Astrocyte of the cerebellum (primary cell): ENCODE data around the gene PTPRM.

ENCODE experiments used
- DNase-seq: peaks from one replicate; pipeline ENCODE4 v3.0.0-alpha.2; 2011; ENCODE audit warnings: low read depth
- H3K4me3 ChIP-seq: 2 replicates; pipeline ENCODE4 v1.5.1; 2011; ENCODE audit warnings: mild to moderate bottlenecking, low read depth, low read length, moderate library complexity
- in situ Hi-C: cut with HindIII; loops from 2 replicates; pipeline ENCODE4 v1.10.0; 2017; ENCODE audit warnings: low sequenced_read_pairs
- TF ChIP-seq, protein P1 (sequence below): IDR thresholded peaks from 2 replicates; pipeline ENCODE4 v1.5.1; 2012; ENCODE audit warnings: low read length, low read depth, moderate library complexity, mild to moderate bottlenecking; ENCODE audit errors: missing control alignments

PTPRM gene

DNA sequence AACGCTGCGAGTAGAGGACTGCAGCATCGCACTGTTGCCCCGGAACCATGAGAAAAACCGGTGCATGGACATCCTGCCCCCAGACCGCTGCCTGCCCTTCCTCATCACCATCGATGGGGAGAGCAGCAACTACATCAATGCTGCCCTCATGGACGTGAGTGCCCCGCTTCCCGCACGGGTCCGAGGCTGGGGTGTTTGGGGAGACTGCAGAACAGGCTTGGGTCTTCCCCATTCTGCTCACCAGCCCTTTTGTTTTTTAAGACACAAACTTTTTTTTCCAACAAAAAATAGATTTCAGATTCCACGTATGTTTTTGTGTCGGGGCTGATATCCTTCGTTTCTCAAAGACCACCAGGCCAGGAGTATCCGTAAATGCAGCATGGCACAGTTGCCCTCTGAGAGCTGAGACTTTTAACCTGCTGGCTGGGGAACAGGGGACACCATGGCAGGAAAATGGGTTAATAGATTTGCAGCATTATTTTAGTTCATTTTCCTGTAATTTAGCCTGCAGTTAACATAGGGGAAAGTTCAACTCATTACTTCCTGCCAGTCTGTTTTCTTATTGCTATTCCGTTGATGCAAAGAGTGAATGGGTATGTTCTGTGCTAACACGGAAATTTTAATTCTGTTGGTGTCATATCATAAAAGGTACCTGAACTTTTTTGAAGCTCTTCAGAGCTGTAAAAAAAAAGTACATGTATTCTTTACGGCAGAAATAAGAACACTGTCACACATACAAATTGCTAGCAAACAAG is 812.2 kb downstream of the PTPRM start:
- in situ Hi-C loops: no loop called here
- DNase-seq: no peak
- no peak overlapping the region for H3K4me3 ChIP-seq
- TF ChIP-seq, protein P1, sequence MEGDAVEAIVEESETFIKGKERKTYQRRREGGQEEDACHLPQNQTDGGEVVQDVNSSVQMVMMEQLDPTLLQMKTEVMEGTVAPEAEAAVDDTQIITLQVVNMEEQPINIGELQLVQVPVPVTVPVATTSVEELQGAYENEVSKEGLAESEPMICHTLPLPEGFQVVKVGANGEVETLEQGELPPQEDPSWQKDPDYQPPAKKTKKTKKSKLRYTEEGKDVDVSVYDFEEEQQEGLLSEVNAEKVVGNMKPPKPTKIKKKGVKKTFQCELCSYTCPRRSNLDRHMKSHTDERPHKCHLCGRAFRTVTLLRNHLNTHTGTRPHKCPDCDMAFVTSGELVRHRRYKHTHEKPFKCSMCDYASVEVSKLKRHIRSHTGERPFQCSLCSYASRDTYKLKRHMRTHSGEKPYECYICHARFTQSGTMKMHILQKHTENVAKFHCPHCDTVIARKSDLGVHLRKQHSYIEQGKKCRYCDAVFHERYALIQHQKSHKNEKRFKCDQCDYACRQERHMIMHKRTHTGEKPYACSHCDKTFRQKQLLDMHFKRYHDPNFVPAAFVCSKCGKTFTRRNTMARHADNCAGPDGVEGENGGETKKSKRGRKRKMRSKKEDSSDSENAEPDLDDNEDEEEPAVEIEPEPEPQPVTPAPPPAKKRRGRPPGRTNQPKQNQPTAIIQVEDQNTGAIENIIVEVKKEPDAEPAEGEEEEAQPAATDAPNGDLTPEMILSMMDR: no peak

DNA sequence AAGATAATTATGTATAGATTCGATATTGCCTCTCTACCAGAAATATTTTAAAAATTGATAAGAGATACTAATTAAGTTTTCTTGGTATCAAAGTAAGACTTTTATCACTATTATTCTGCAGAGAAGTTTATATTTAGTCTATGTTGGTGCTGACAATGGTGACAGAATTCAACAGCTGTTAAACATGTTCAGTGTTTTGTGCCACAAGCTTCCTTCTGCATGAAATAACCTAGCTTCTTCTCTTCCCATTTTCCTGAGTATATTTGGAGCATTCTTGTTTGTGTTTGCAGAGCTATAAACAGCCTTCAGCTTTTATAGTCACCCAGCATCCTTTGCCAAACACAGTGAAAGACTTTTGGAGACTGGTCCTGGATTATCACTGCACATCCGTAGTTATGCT is 812.9 kb downstream of the PTPRM start:
- no peak overlapping the region for H3K4me3 ChIP-seq
- no peak for DNase-seq
- TF ChIP-seq, protein P1: no peak
- in situ Hi-C loops: no loop called here

DNA sequence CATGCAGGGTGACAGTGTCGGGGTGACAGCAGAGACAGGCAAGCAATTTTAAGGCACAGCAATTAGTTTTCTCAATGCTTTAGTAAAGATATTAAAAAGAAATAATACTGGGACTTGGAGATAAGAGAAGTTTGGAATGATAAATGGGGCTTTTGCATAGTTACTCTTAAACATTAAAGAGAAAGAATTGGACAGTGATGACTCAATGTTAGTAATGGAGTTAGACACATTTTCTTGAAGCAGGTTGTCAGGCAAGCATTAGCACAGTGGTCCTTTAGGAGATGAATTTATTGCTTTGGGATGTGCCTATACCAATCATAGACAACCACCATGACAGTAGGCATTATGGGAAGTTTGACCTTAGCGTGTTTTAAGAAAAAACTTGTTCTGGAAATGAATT is 813.8 kb downstream of the PTPRM start:
- TF ChIP-seq, protein P1: no peak

DNA sequence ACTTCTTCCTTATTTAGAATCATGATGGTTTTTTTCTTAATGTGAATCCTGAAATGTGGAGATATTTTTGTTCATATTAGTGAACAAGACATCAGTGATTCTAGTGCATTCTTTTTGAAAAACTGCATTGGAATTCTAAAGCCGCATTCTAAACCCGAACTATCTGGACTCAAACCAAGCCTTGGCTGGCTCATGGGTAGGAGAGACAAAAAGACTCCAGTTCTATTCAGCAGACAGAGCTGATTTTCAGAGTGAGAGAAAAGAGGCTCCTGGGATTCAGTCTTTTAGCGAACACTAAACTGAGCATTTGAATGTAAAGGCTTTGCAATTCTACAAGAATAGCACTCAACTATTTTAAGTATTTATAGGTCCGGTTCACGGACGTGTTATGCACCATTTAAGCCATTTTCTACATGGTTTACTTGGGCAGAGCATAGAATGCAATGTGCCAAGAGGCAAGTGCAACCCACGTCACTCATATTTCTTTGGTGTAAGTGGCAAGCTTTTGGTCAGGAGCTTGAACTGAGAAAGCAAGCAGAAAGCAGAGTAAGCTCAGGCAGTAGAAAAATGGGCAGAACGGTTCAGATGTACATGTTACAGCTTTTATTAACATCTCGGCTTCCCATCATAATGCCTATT is 814.8 kb downstream of the PTPRM start:
- TF ChIP-seq, protein P1: no peak

More for the DNA sequence above, 813.8 kb downstream of the PTPRM start:
- in situ Hi-C loops: no loop called here
- no peak overlapping the region for H3K4me3 ChIP-seq
- no peak for DNase-seq

DNA sequence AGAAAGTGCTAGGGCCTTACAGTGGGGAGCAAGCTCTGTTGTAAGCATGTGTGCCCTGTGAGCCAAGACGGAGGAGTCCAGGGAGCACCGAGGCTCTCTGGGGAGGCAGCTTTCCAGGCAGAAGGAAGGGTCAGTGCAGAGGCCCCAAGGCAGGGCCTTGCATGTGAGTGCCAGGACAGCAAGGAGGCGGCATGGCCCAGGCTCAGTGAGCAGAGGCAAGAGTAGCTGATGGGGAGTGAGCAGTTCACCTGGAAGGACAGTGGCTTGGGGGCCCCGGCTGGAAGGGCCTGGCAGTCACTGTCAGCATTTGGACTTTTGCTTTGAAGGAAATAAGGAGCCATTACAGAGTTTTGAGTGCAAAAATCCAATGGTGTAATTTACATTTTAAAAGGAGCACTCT is 818.3 kb downstream of the PTPRM start:
- in situ Hi-C loops: no loop called here

More for the DNA sequence above, 814.8 kb downstream of the PTPRM start:
- in situ Hi-C loops: no loop called here
- H3K4me3 ChIP-seq: no peak overlapping the region
- peak; percentile 63 for DNase-seq

DNA sequence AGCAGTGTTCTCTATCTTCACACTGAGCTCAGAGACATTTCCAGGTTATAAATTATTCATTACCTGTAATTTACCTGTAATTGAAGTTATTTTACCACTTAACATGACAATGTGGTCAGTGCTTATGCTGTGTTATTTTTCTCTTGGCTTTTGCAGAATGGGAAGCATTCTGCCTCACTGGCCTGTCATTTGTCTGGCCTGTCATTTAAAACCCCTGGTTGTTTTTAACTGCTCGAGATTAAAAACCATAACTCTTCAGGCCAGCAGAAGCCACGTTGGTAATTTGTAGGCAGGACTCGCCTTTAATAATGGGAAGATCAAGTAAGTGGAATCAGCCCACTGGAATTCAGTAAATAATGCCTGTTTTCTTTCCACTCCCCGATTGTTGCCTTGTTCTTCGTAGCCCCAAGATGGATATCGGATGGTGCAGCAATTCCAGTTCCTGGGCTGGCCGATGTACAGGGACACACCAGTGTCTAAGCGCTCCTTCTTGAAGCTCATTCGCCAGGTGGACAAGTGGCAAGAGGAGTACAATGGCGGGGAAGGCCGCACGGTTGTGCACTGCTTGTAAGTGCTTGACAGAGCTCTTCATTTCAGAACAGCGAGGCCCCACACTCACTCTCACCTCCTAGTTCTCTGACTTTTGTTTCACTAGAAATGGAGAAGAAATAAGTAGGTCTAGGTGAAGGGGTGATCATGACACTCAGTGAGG is 819.7 kb downstream of the PTPRM start:
- no peak for DNase-seq
- TF ChIP-seq, protein P1: no peak
- in situ Hi-C loops: no loop called here
- H3K4me3 ChIP-seq: no peak overlapping the region

More for the DNA sequence above, 818.3 kb downstream of the PTPRM start:
- no peak for DNase-seq
- TF ChIP-seq, protein P1: no peak
- no peak overlapping the region for H3K4me3 ChIP-seq
